Esophagus squamous epithelium (tissue), 4 donors: ENCODE data around the gene NR2F1-AS1.

Experiments used
- CTCF ChIP-seq, 6 experiments: fragments of 450-650 bp in 4 of 6; fragments of 200-600 bp in 2 of 6; sonication (generic) in 2 of 6; IDR thresholded peaks; one replicate each; pipeline ENCODE4 v1.5.1; 2016 to 2019; ENCODE audit warnings: antibody characterized with exemption in 6 of 6, mild to moderate bottlenecking in 4 of 6, moderate library complexity in 4 of 6
- POLR2A ChIP-seq, 4 donors: fragments of 450-650 bp; IDR thresholded peaks; one replicate each; pipeline ENCODE4 v1.6.1; 2017; ENCODE audit warnings: antibody characterized with exemption in 4 of 4, mild to moderate bottlenecking in 4 of 4, moderate library complexity in 3 of 4

GRCh38 chr5:93430118-93430517, 150.9 kb downstream of the NR2F1-AS1 start:
- TF ChIP-seq CTCF (IDR thresholded peaks at IDR 0.05) (no peak), POLR2A (IDR thresholded peaks at IDR 0.05) (no peak)
